HG02885 (cell line): ENCODE measurements around the gene ITGB6.
A peak's percentile ranks its signal among the peaks of the same experiment; 100 is the strongest.

Experiments used
- ATAC-seq: cut with Tn5 transposase; IDR thresholded peaks from one replicate; pipeline ENCODE4 v1.9.1; 2021; ENCODE audit warnings: mild to moderate bottlenecking; ENCODE audit not compliant: unreplicated experiment, poor library complexity

The ITGB6 gene

DNA sequence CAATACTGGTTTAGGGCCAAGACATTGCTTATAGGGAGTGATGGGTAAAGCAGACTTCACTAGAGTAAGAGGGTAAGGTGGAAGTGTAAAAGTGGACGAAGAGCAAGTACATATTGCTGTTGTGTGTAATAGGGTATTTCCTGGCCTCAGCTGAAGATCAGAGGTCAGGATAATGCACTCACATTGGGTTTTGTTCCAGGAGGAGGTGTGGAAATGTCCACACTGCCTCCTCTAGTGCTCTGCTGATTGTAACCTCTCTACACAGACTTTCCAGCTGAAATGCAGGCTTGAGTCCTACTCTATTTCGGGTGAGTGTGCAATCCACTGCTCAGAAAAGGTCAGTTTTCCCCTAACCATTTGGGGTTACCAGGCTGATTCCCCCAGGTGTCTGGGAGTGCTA, 96.0 kb downstream of the ITGB6 start:
- ATAC-seq, result no peak

DNA sequence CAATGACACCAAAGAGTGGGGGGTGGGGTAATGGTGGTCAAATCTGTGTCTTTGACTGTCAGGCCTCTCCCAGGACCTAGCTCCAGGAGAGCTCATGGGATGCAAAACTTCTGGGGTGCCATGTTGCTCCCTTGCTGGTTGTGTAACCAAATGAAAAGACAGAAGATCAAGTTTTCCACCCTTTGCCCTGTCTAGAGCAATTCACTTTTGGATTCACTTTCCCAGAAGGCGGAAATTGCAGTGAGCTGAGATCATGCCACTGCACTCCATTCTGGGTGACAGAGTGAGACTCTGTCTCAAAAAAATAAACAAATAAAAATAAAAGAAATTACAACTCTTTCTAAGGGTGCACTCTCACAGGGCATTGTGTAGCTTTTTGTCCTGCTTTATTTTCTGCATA, 102.7 kb downstream of the ITGB6 start:
- no peak for ATAC-seq

DNA sequence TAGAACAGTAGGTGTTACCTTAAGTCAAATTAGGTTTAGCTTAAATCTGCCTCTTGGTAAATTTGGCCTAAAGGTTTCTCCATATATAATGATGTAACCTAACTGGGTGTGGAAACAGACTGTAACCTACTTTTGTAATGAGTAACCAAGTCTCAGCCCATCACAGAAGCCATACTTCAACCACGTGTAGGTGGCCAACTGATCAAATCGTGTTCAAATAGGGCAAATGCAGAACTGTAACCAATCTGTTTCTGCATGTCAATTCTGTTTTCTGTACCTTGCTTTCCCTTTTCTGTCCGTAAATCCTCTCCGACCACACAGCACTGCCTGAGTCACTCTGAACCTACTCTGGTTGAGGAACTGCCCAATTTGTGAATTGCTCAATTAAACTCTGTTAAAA, 103.7 kb downstream of the ITGB6 start:
- peak; percentile 93 for ATAC-seq

- no peak for ATAC-seq
Measured at GRCh38 chr2:160092445-160092844, 107.6 kb downstream of the ITGB6 start.

GRCh38 chr2:160091381-160091780, 108.7 kb downstream of the ITGB6 start:
- no peak for ATAC-seq

DNA sequence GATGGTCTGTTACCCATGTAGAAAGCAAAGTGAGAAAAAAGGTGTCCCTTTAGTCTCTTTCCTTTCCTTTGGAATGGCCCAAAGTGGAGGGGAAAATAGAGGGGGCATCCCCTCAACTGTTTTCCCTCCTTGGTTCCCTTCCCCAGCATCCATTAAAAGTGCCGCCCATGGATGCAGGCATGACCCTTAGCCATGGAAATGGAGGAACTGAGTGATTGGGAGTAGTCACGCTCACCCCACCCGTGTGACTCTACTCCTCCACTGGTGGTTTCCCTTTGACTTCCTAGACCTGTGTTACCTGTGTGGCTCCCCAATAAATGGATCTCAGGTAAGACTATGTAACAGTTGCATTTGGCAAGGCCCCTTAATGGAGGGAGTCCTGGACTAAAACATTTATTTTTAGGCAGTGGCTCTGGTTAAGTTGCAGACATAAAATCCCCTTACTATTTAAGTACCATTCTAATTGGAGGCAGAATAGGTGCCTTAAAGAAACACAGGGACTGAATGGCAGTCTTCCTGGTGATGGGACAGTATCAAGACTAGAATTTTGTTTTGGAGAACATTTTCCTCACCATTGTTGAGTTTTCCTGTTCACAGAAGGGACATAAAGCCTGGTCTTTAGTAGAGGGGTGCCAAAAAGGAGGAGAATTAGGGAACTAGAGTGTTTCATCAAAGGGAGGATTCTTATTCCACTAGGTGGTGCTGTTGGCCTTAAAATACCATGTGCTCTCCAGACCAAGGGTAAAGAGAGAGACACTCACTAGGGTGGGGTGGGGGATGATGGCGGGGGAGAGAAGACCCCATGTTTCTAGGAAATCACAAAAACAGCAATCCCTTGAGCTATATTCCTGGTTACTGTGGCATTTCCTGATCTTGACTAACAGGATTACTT, 112.0 kb downstream of the ITGB6 start:
- peak; percentile 64 for ATAC-seq

DNA sequence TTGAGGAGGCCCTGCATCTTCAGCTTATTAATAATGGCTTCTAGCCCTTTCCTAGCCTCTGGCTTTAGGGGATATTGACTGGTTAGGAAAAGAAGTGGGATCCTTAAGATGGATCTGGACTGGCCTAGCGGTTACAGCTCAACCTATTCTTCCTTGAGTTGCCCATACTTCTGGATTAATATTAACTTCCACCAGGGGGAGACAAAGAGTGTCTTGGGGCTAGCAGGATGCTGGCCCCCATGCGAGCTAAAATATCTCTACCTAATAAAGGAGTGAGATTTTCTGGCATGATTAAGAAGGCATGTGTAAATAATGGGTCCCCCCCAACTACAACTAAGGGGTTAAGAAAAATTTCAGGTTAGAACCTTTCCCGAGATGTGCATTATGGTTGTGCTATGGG, 114.4 kb downstream of the ITGB6 start:
- ATAC-seq, result no peak

DNA sequence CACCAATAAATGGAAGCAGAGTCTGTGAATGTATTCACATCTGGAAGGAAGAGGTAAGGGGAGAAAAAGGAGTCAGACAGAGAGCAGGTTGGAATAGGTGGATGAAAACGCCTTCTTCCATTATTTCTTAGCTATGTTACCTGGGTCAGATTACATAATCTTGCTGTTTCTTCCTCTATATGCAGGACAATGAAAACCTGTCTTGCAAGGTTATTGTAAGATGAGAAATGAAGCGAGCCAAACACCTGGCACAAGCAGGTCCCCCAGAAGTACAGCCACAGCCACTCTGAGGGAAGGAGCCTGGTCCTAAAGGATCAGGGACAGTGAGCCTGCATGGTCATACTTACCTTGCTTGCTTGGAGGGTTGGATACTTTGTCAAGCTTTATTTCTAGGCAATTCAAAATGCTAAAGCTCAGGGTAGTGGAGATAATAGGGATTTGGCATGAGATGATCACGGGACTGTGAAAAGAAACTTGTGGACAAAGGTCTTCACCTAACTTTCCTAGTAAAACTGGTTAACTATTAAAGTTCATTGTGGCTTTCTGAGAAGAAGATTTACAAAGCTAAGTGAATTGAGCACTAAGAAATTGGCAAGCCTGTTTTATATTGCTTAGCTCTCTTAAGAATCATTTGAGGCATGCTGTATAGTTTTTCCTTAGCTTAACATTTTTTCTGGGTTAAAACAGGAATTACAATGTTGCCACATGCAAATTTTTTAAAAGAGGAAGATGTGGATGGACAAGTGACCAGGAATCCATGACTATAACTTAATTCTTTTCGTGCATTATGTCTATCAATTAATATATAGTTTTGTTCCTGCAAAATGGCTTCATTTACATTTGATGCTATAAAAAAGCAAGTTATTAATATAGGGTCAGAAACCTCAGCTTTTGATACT, 121.9 kb downstream of the ITGB6 start:
- ATAC-seq, result no peak

GRCh38 chr2:160076914-160077313, 123.2 kb downstream of the ITGB6 start:
- ATAC-seq, result no peak

GRCh38 chr2:160076241-160076640, 123.8 kb downstream of the ITGB6 start:
- ATAC-seq, result no peak

DNA sequence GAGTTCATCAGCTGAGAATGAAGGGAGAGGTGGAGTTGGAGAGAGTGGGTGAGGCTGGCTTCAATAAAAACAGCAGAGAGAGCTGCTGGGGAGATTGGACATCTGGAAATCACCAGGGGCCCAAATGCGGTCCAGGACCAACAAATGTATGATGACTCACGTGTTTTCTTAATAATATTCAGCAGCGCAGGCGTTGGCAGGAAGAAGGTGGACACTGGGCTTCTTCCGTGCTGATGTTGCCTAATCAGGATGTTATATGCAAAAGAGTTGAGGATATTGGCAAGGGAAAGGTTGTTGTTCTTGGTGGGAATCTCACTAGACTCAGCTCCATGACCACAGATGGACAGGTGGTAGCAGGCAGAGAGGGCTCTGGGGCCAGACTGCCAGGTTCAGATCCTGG, 124.9 kb downstream of the ITGB6 start:
- ATAC-seq, result no peak

- ATAC-seq, result no peak
Measured at GRCh38 chr2:160073284-160073888, 126.7 kb downstream of the ITGB6 start.

GRCh38 chr2:160068906-160069305, 131.2 kb downstream of the ITGB6 start:
- ATAC-seq, result no peak

DNA sequence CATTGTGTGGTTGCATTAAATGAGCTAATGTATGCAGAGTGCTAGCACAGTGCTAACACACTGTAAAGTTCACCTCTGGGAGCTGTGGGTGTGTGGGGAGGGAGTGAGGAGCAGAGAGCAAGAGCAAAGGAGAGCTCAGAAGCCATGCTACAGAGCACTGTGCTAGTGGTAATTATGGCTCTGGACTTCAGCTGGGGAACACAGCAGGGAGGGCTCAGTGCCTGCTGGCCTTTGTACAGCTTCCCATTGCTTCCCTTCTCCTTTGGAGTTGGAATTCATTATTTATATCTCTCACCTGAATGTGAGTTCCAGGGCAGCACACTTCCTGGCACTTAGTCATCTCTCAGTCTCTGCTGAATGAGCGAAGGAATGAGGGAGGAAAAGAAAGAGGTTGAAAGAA, 135.2 kb downstream of the ITGB6 start:
- ATAC-seq, result no peak

GRCh38 chr2:160063879-160064612, 136.0 kb downstream of the ITGB6 start:
- no peak for ATAC-seq

DNA sequence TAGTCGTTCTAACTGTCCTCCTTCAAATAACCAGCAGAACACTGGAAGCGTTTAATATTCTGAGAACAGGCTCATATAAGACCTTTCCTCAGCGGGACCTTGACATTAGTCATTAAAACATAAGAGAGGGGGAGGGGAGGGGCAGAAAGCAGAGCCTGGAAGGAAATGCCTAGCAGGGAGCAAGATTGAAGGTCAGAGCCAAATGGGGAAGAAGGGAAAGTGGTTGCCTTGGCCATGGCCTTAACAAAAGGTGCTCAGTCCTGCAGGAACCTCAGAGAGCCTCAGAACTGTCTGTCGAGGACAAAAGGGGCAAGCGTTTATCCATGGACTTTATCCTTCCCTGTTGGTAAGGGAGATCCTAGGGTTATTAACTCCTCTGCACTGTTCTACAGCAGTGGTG, 136.8 kb downstream of the ITGB6 start:
- no peak for ATAC-seq

DNA sequence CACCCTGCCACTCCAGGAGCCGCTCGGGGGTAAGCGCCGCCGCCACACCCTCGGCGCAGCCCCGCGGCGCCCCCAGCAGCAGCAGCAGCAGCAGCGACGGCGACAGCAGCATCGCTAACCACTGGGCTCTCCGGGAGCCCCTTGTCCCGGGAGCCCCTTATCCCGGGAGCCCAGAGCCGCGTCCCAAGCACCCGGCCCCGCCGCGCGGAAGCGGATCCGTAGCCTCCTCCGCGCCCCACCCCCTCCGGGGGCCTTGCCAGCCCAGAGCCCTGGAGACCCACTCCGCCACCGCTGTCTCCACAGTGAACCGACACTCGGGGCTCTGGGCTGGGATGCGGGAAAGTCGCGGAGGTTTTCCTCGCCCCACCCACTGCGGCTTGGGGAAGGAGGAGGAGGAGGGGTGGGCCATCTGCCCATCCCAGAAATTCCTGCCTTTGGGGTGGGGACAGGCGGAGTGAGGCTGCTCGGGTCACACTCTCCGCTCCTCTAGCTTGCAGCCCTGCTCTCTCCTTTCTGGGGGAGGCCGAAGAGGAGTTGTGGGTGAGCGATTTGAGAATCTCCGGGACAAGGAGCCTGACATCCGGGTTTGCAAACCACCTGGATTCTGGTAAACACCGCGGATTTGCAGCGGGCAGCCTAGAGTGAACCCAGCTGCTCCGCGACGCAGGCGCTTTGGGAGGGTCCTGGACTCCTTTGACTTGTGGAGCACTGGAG, 137.6 kb downstream of the ITGB6 start, which contains the start of gene PLA2R1:
PLA2R1 (minus strand) TSS at position 324 of the 714 bp plus-strand sequence; CDS start at position 112, 212 bp downstream.
- ATAC-seq, result no peak

GRCh38 chr2:160061944-160062291, 138.2 kb downstream of the ITGB6 start:
- ATAC-seq, result no peak

DNA sequence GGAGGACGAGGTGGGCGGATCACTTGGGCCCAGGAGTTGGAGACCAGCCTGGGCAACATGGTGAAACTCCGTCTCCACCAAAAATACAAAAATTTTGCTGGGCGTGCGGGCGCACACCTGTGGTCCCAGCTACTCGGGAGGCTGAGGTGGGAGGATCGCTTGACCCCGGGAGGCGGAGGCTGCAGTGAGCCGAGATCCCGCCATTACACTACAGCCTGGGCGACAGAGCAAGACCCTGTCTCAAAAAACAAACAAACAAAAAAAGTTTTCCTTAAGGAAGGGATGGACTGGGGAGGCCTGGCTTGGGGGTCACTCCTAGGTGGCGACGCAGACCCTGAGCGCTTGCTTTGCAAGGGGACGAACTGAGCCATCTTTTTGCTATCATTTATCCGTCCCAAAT, 138.5 kb downstream of the ITGB6 start:
- no peak for ATAC-seq

GRCh38 chr2:160060297-160060696, 139.8 kb downstream of the ITGB6 start:
- no peak for ATAC-seq
